Ectodermal cell (in vitro differentiated cells): Measurements from ENCODE around the gene KLHL5.

Experiments used
- H3K27ac ChIP-seq: 2 replicates; pipeline ENCODE4 v1.7.0; 2013; ENCODE audit warnings: mild to moderate bottlenecking, low read depth, low read length; ENCODE audit not compliant: insufficient read depth, poor library complexity, severe bottlenecking
- H3K27me3 ChIP-seq: 2 replicates; pipeline ENCODE4 v1.7.0; 2013; ENCODE audit warnings: mild to moderate bottlenecking, low read length; ENCODE audit not compliant: insufficient read depth, control insufficient read depth, poor library complexity, severe bottlenecking
- H3K36me3 ChIP-seq: one replicate; pipeline ENCODE4 v1.7.0; 2013; ENCODE audit warnings: low read length; ENCODE audit not compliant: control insufficient read depth, insufficient read depth
- H3K4me1 ChIP-seq: one replicate; pipeline ENCODE4 v1.7.0; 2013; ENCODE audit warnings: low read length; ENCODE audit not compliant: control insufficient read depth, insufficient read depth
- H3K4me3 ChIP-seq: 2 replicates; pipeline ENCODE4 v1.7.0; 2013; ENCODE audit warnings: low read depth, low read length, control low read depth; ENCODE audit not compliant: insufficient read depth
- H3K9me3 ChIP-seq: 2 replicates; pipeline ENCODE4 v1.7.0; 2013; ENCODE audit warnings: mild to moderate bottlenecking, low read length, moderate library complexity; ENCODE audit not compliant: control insufficient read depth
- WGBS, 2 experiments: methylation state at CpG; one replicate each; pipeline ENCODE4 v1.1.7; 2013; ENCODE audit warnings: missing lambda C conversion rate in 2 of 2; 5-methylcytosine and 5-hydroxymethylcytosine counted together

The KLHL5 gene

GRCh38 chr4:39096847-39097246 is 34.8 kb downstream of the KLHL5 start:
- Histone ChIP-seq H3K9me3 (no peaks in the 10 kb centered on the region), H3K27ac (no peak overlapping the region), H3K27me3 (no peaks in the 10 kb centered on the region), H3K4me1 (no peaks in the 10 kb centered on the region), H3K4me3 (no peak overlapping the region), H3K36me3 (no peaks in the 10 kb centered on the region)
- WGBS, 2 experiments: 100% methylated on average over 1 of the region's 1 CpG; no CpG with 5 or more reads in 1 of the 2 experiments

- H3K36me3 ChIP-seq: no peaks in the 10 kb centered on the region
- H3K4me1 ChIP-seq: no peaks in the 10 kb centered on the region
- 94 to 95% methylated on average over 5 of the region's 5 CpGs for WGBS, 2 experiments
- no peak overlapping the region for H3K4me3 ChIP-seq
- H3K27ac ChIP-seq: no peak overlapping the region
- no peaks in the 10 kb centered on the region for H3K27me3 ChIP-seq
- no peaks in the 10 kb centered on the region for H3K9me3 ChIP-seq
These were observed 35.3 kb downstream of the KLHL5 start for GRCh38 chr4:39097290-39097689.

- H3K9me3 ChIP-seq: no peaks in the 10 kb centered on the region
- no peak overlapping the region for H3K27ac ChIP-seq
- H3K27me3 ChIP-seq: no peaks in the 10 kb centered on the region
- WGBS, 2 experiments: 92 to 94% methylated on average over 7 of the region's 7 CpGs
- H3K4me1 ChIP-seq: no peaks in the 10 kb centered on the region
- H3K36me3 ChIP-seq: peaks cover 5% of the 10 kb centered on the region
- no peak overlapping the region for H3K4me3 ChIP-seq
These were observed 40.3 kb downstream of the KLHL5 start for GRCh38 chr4:39102297-39102696.

- peaks cover 5% of the 10 kb centered on the region for H3K36me3 ChIP-seq
- WGBS, 2 experiments: 95% methylated on average over 6 of the region's 6 CpGs
These were observed 41.3 kb downstream of the KLHL5 start for GRCh38 chr4:39103291-39103690.

GRCh38 chr4:39104255-39104654 is 42.2 kb downstream of the KLHL5 start:
- no peak overlapping the region for H3K4me3 ChIP-seq
- no peak overlapping the region for H3K27ac ChIP-seq
- no peaks in the 10 kb centered on the region for H3K9me3 ChIP-seq
- H3K27me3 ChIP-seq: no peaks in the 10 kb centered on the region
- WGBS, 2 experiments: 88 to 100% methylated on average over 2 of the region's 2 CpGs
- H3K36me3 ChIP-seq: peaks cover 5% of the 10 kb centered on the region
- no peaks in the 10 kb centered on the region for H3K4me1 ChIP-seq

More at GRCh38 chr4:39103291-39103690, 41.3 kb downstream of the KLHL5 start:
- Histone ChIP-seq H3K27me3 (no peaks in the 10 kb centered on the region), H3K4me3 (no peak overlapping the region), H3K4me1 (no peaks in the 10 kb centered on the region), H3K9me3 (no peaks in the 10 kb centered on the region), H3K27ac (no peak overlapping the region)

GRCh38 chr4:39106011-39106410 is 44.0 kb downstream of the KLHL5 start:
- 94 to 95% methylated on average over 4 of the region's 4 CpGs for WGBS, 2 experiments
- no peaks in the 10 kb centered on the region for H3K9me3 ChIP-seq
- H3K36me3 ChIP-seq: peaks cover 5% of the 10 kb centered on the region
- H3K27ac ChIP-seq: no peak overlapping the region
- no peak overlapping the region for H3K4me3 ChIP-seq
- H3K27me3 ChIP-seq: no peaks in the 10 kb centered on the region
- no peaks in the 10 kb centered on the region for H3K4me1 ChIP-seq

GRCh38 chr4:39114436-39114835 is 52.4 kb downstream of the KLHL5 start:
- H3K27me3 ChIP-seq: no peaks in the 10 kb centered on the region
- H3K9me3 ChIP-seq: no peaks in the 10 kb centered on the region
- H3K4me1 ChIP-seq: no peaks in the 10 kb centered on the region
- no peak overlapping the region for H3K4me3 ChIP-seq
- 95 to 96% methylated on average over 1 to 2 of the region's 2 CpGs for WGBS, 2 experiments
- no peak overlapping the region for H3K27ac ChIP-seq
- no peaks in the 10 kb centered on the region for H3K36me3 ChIP-seq

GRCh38 chr4:39118034-39118658 is 56.1 kb downstream of the KLHL5 start:
- H3K36me3 ChIP-seq: no peaks in the 10 kb centered on the region
- no peak overlapping the region for H3K27ac ChIP-seq
- no peaks in the 10 kb centered on the region for H3K27me3 ChIP-seq
- H3K9me3 ChIP-seq: no peaks in the 10 kb centered on the region
- WGBS, 2 experiments: 90 to 95% methylated on average over 6 of the region's 6 CpGs
- no peaks in the 10 kb centered on the region for H3K4me1 ChIP-seq
- no peak overlapping the region for H3K4me3 ChIP-seq

GRCh38 chr4:39120418-39120817 is 58.4 kb downstream of the KLHL5 start:
- 88 to 92% methylated on average over 1 of the region's 1 CpG for WGBS, 2 experiments
- no peak overlapping the region for H3K4me3 ChIP-seq
- H3K27ac ChIP-seq: no peak overlapping the region
- no peaks in the 10 kb centered on the region for H3K4me1 ChIP-seq
- no peaks in the 10 kb centered on the region for H3K9me3 ChIP-seq
- no peaks in the 10 kb centered on the region for H3K27me3 ChIP-seq
- no peaks in the 10 kb centered on the region for H3K36me3 ChIP-seq

- Histone ChIP-seq H3K4me3 (no peak overlapping the region), H3K4me1 (no peaks in the 10 kb centered on the region), H3K27ac (no peak overlapping the region), H3K27me3 (no peaks in the 10 kb centered on the region), H3K9me3 (no peaks in the 10 kb centered on the region), H3K36me3 (no peaks in the 10 kb centered on the region)
- 91 to 93% methylated on average over 7 to 9 of the region's 9 CpGs for WGBS, 2 experiments
These were observed 63.0 kb downstream of the KLHL5 start for GRCh38 chr4:39124885-39125599.
